ENCODE measurements around the gene RPS6KA2.
"Not testable (repeated sequence)": the region's sequence is repeated elsewhere in the genome, so short reads cannot be mapped to it uniquely, and the experiment has no call there.

Gene RPS6KA2

GRCh38 chr6:166556863-166557322 lies 70.2 kb downstream of the RPS6KA2 start:
- no peak for DNase-seq (ENCODE audit: low read depth in 2 of 3, low spot score in 2 of 3)

GRCh38 chr6:166556336-166556735 lies 70.7 kb downstream of the RPS6KA2 start:
- DNase-seq (ENCODE audit: low read depth in 2 of 3, low spot score in 2 of 3), result no peak

- no peak for DNase-seq (ENCODE audit: low read depth in 2 of 3, low spot score in 2 of 3)
Measured at GRCh38 chr6:166555086-166555485, 72.0 kb downstream of the RPS6KA2 start.

- no peak for DNase-seq (ENCODE audit: low read depth in 2 of 3, low spot score in 2 of 3)
Measured at GRCh38 chr6:166554316-166554715, 72.7 kb downstream of the RPS6KA2 start.

GRCh38 chr6:166553563-166554271 lies 73.3 kb downstream of the RPS6KA2 start:
- no peak for DNase-seq (ENCODE audit: low read depth in 2 of 3, low spot score in 2 of 3)

GRCh38 chr6:166552600-166552999 lies 74.5 kb downstream of the RPS6KA2 start:
- DNase-seq (ENCODE audit: low read depth in 2 of 3, low spot score in 2 of 3), result no peak

- DNase-seq (ENCODE audit: low read depth in 2 of 3, low spot score in 2 of 3), result no peak
Measured at GRCh38 chr6:166551754-166552495, 75.1 kb downstream of the RPS6KA2 start.

- no peak for DNase-seq (ENCODE audit: low read depth in 2 of 3, low spot score in 2 of 3)
Measured at GRCh38 chr6:166546653-166547052, 80.4 kb downstream of the RPS6KA2 start.

GRCh38 chr6:166545156-166546034 lies 81.7 kb downstream of the RPS6KA2 start:
- no peak for DNase-seq (ENCODE audit: low read depth in 2 of 3, low spot score in 2 of 3)

- no peak for DNase-seq (ENCODE audit: low read depth in 2 of 3, low spot score in 2 of 3)
Measured at GRCh38 chr6:166544296-166544605, 82.8 kb downstream of the RPS6KA2 start.

- DNase-seq (ENCODE audit: low read depth in 2 of 3, low spot score in 2 of 3), result no peak
Measured at GRCh38 chr6:166543603-166544295, 83.3 kb downstream of the RPS6KA2 start.

- no peak for DNase-seq (ENCODE audit: low read depth in 2 of 3, low spot score in 2 of 3)
Measured at GRCh38 chr6:166542580-166542912, 84.5 kb downstream of the RPS6KA2 start.

GRCh38 chr6:166541876-166542579 lies 85.0 kb downstream of the RPS6KA2 start:
- DNase-seq (ENCODE audit: low read depth in 2 of 3, low spot score in 2 of 3), result no peak

- DNase-seq (ENCODE audit: low read depth in 2 of 3, low spot score in 2 of 3), result no peak
Measured at GRCh38 chr6:166541366-166541765, 85.7 kb downstream of the RPS6KA2 start.

- peak in 1 of 3 experiments; percentile 17 for DNase-seq (ENCODE audit: low read depth in 2 of 3, low spot score in 2 of 3)
Measured at GRCh38 chr6:166540631-166541331, 86.3 kb downstream of the RPS6KA2 start.

GRCh38 chr6:166539543-166539942 lies 87.5 kb downstream of the RPS6KA2 start:
- no peak for DNase-seq (ENCODE audit: low read depth in 2 of 3, low spot score in 2 of 3)

- not testable (repeated sequence) for DNase-seq (ENCODE audit: low read depth in 2 of 3, low spot score in 2 of 3)
Measured at GRCh38 chr6:166539011-166539385, 88.1 kb downstream of the RPS6KA2 start.

- DNase-seq (ENCODE audit: low read depth in 2 of 3, low spot score in 2 of 3), result no peak
Measured at GRCh38 chr6:166538297-166539010, 88.6 kb downstream of the RPS6KA2 start.

GRCh38 chr6:166534658-166535406 lies 92.2 kb downstream of the RPS6KA2 start:
- no peak for DNase-seq (ENCODE audit: low read depth in 2 of 3, low spot score in 2 of 3)
